Liver (tissue), 9 donors: ENCODE data around the gene GALNT9. TPM values are rescaled to one million over a fixed set of nuclear protein-coding genes. Genes with fewer than 3 reads are reported as not detected.

Experiments used
- DNase-seq: peaks from one replicate; pipeline ENCODE4 v3.0.0-alpha.2; 2017; ENCODE audit warnings: low spot score
- H3K27ac ChIP-seq, 2 donors: one replicate each; pipeline ENCODE4 v1.7.0; 2013; ENCODE audit warnings: inconsistent platforms in 2 of 2, low read length in 2 of 2, control low read depth in 1 of 2, low read depth in 1 of 2, mild to moderate bottlenecking in 1 of 2
- H3K27me3 ChIP-seq, 4 donors: one replicate each; pipeline versions ENCODE4 v1.6.1 to v1.7.0; 2013; ENCODE audit warnings: low read length in 3 of 4, inconsistent platforms in 1 of 4, mild to moderate bottlenecking in 1 of 4, moderate library complexity in 1 of 4; ENCODE audit not compliant: control insufficient read depth in 4 of 4, insufficient read depth in 4 of 4
- H3K36me3 ChIP-seq, 4 donors: one replicate each; pipeline versions ENCODE4 v1.6.1 to v1.7.0; 2013; ENCODE audit warnings: low read length in 3 of 4, mild to moderate bottlenecking in 3 of 4, low read depth in 1 of 4, moderate library complexity in 1 of 4; ENCODE audit not compliant: control insufficient read depth in 4 of 4, insufficient read depth in 3 of 4
- H3K4me1 ChIP-seq, 4 donors: one replicate each; pipeline versions ENCODE4 v1.6.1 to v1.7.0; 2013; ENCODE audit warnings: low read length in 3 of 4, mild to moderate bottlenecking in 3 of 4, moderate library complexity in 1 of 4; ENCODE audit not compliant: control insufficient read depth in 4 of 4, insufficient read depth in 4 of 4
- H3K4me3 ChIP-seq, 3 donors: one replicate each; pipeline versions ENCODE4 v1.6.1 to v1.7.0; 2013; ENCODE audit warnings: low read length in 3 of 3, control low read depth in 1 of 3, low read depth in 1 of 3, mild to moderate bottlenecking in 1 of 3
- H3K9ac ChIP-seq, 2 donors: one replicate each; pipeline ENCODE4 v1.7.0; 2013; ENCODE audit warnings: low read length in 2 of 2, mild to moderate bottlenecking in 2 of 2, moderate library complexity in 2 of 2, control low read depth in 1 of 2, low read depth in 1 of 2
- H3K9me3 ChIP-seq, 4 donors: one replicate each; pipeline versions ENCODE4 v1.6.1 to v1.7.0; 2013; ENCODE audit warnings: low read length in 3 of 4; ENCODE audit not compliant: control insufficient read depth in 4 of 4
- ATF3 ChIP-seq: IDR thresholded peaks from 2 replicates; pipeline ENCODE4 v1.6.1; 2016; ENCODE audit warnings: antibody characterized with exemption
- EGR1 ChIP-seq, 2 donors: IDR thresholded peaks; 2 replicates each; pipeline ENCODE4 v1.6.1; 2016 to 2018; ENCODE audit warnings: antibody characterized with exemption in 2 of 2, low read depth in 2 of 2
- FOXA2 ChIP-seq: IDR thresholded peaks from 2 replicates; pipeline ENCODE4 v1.6.1; 2016; ENCODE audit warnings: antibody characterized with exemption
- HNF4A ChIP-seq, 2 donors: conservative IDR thresholded peaks; 2 replicates each; pipeline ENCODE4 v1.6.1; 2016; ENCODE audit warnings: antibody characterized with exemption in 2 of 2, mild to moderate bottlenecking in 2 of 2
- HNF4G ChIP-seq: IDR thresholded peaks from 2 replicates; pipeline ENCODE4 v1.6.1; 2016; ENCODE audit warnings: antibody characterized with exemption
- MAX ChIP-seq: IDR thresholded peaks from 2 replicates; pipeline ENCODE4 v1.6.1; 2016; ENCODE audit warnings: antibody characterized with exemption
- NR2F2 ChIP-seq: IDR thresholded peaks from 2 replicates; pipeline ENCODE4 v1.6.1; 2016; ENCODE audit warnings: antibody characterized with exemption
- RAD21 ChIP-seq, 2 donors: IDR thresholded peaks; 2 replicates each; pipeline ENCODE4 v1.6.1; 2016; ENCODE audit warnings: antibody characterized with exemption in 2 of 2, mild to moderate bottlenecking in 2 of 2
- RXRA ChIP-seq, 2 donors: IDR thresholded peaks; 2 replicates each; pipeline ENCODE4 v1.6.1; 2017 to 2018; ENCODE audit warnings: antibody characterized with exemption in 2 of 2, mild to moderate bottlenecking in 1 of 2
- SP1 ChIP-seq: IDR thresholded peaks from 2 replicates; pipeline ENCODE4 v1.6.1; 2018; ENCODE audit warnings: antibody characterized with exemption, mild to moderate bottlenecking
- TAF1 ChIP-seq: conservative IDR thresholded peaks from 2 replicates; pipeline ENCODE4 v1.6.1; 2016; ENCODE audit warnings: antibody characterized with exemption, mild to moderate bottlenecking
- YY1 ChIP-seq: IDR thresholded peaks from 2 replicates; pipeline ENCODE4 v1.6.1; 2016; ENCODE audit warnings: antibody characterized with exemption, mild to moderate bottlenecking
- WGBS: extraction: QIAGEN DNeasy Blood & Tissue Kit; methylation state at CpG from one replicate; pipeline ENCODE4 v1.1.7; 2013; 5-methylcytosine and 5-hydroxymethylcytosine counted together
- polyA plus RNA-seq, 2 donors: library from polyadenylated mRNA; stranded (reverse) in 1 of 2; unstranded in 1 of 2; fragments of 200-250 nt in 1 of 2; fragments of >200 nt in 1 of 2; fragmentation: Nextera tagmentation in 1 of 2; extraction: Ambion mirVana in 1 of 2; gene quantifications; one replicate each; pipeline versions ENCODE4 v1.2.1 to v1.2.3, GENCODE V29; 2013 to 2015
- total RNA-seq, 2 donors: library from RNA; depleted of rRNA; stranded (reverse); fragments of >200 nt; gene quantifications; one replicate each; pipeline ENCODE4 v1.2.3, GENCODE V29; 2014
- TF ChIP-seq, protein P1 (sequence below): fragments of 150-350 bp; IDR thresholded peaks from 2 replicates; pipeline ENCODE4 v1.5.1; 2017; ENCODE audit warnings: improper control_type of control experiment, low read depth, low read length; ENCODE audit not compliant: missing input control
- TF ChIP-seq, protein P2 (sequence below): IDR thresholded peaks from 2 replicates; pipeline ENCODE4 v1.6.1; 2016; ENCODE audit warnings: antibody characterized with exemption
- TF ChIP-seq, protein P3 (sequence below): IDR thresholded peaks from 2 replicates; pipeline ENCODE4 v1.6.1; 2016; ENCODE audit warnings: antibody characterized with exemption, mild to moderate bottlenecking
- donor health status: healthy.
- donor health status: healthy.
- donor health status: healthy.
- donor health status: healthy.
- donor health status: healthy.

GALNT9 gene
- total and polyA plus RNA-seq, 4 donors: 0.05 to 0.25 (median 0.09) TPM; not detected in 1

DNA sequence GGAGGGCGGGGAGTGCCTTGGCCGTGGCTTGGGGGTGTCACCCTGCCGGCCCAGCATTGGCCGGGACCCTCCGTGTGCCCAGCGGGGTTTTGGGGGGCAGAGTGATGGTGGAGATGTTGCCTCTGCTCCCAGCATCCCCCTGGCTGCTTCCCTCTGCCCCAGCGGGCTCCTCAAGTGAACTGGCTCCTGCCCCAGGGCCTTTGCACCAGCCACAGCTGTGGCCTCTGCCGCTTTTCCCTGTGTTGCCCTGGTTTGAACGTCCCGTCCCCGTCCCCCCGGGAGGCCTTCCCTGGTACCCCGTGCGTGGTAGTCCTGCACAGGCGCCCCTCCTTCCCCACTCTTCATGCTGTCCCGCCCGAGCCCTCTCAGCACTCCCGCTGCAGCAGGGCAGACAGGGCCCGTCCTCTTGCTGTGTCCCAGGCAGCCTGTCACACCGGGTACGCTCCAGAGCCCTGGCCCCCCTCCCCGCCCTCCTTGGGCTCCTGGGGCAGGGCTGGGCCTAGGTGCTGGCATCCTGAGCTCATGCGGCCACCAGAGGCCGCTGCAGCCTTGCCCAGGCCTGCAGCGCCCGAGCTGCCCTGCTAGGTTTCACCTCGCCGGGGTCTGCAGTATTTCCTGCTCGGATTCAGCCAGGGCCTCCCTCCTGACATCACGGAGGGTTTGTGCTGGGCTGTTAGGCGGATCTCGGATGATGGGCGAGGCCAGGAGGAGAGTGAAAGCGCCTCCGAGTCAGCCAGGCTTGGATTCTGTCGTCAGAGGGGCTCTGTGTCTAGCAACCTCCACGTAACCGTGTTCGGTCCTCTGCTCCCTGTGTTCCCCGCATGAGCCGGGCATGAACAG, 175.7 kb downstream of the GALNT9 start:
- WGBS: 45% methylated on average over 41 of the region's 41 CpGs
- TF ChIP-seq, protein P1, sequence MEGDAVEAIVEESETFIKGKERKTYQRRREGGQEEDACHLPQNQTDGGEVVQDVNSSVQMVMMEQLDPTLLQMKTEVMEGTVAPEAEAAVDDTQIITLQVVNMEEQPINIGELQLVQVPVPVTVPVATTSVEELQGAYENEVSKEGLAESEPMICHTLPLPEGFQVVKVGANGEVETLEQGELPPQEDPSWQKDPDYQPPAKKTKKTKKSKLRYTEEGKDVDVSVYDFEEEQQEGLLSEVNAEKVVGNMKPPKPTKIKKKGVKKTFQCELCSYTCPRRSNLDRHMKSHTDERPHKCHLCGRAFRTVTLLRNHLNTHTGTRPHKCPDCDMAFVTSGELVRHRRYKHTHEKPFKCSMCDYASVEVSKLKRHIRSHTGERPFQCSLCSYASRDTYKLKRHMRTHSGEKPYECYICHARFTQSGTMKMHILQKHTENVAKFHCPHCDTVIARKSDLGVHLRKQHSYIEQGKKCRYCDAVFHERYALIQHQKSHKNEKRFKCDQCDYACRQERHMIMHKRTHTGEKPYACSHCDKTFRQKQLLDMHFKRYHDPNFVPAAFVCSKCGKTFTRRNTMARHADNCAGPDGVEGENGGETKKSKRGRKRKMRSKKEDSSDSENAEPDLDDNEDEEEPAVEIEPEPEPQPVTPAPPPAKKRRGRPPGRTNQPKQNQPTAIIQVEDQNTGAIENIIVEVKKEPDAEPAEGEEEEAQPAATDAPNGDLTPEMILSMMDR: peak; percentile 81
- TF ChIP-seq MAX: no peak
- TF ChIP-seq RAD21 (IDR thresholded peaks at IDR 0.05): peak in 1 of 2 donors; percentile 94
- Histone ChIP-seq H3K27ac (no peak overlapping the region), H3K27me3 (no peaks in the 10 kb centered on the region), H3K4me1 (peaks cover 0 to 7% (median 2%) of the 10 kb centered on the region in 4 donors), H3K4me3 (no peak overlapping the region), H3K9me3 (no peaks in the 10 kb centered on the region), H3K36me3 (peaks cover 0 to 10% (median 4%) of the 10 kb centered on the region in 4 donors), H3K9ac (no peak overlapping the region)
- peak; percentile 56 for DNase-seq

GRCh38 chr12:132152953-132153352, 176.4 kb downstream of the GALNT9 start:
- WGBS: 94% methylated on average over 20 of the region's 20 CpGs
- no peak overlapping the region for H3K27ac ChIP-seq
- TF ChIP-seq, protein P1: no peak
- TF ChIP-seq MAX: no peak
- H3K9me3 ChIP-seq: no peaks in the 10 kb centered on the region
- no peak overlapping the region for H3K9ac ChIP-seq
- no peaks in the 10 kb centered on the region for H3K27me3 ChIP-seq
- DNase-seq: no peak
- no peak overlapping the region for H3K4me3 ChIP-seq
- H3K36me3 ChIP-seq: peaks cover 0 to 10% (median 4%) of the 10 kb centered on the region in 4 donors
- H3K4me1 ChIP-seq: peaks cover 0 to 7% (median 2%) of the 10 kb centered on the region in 4 donors

DNA sequence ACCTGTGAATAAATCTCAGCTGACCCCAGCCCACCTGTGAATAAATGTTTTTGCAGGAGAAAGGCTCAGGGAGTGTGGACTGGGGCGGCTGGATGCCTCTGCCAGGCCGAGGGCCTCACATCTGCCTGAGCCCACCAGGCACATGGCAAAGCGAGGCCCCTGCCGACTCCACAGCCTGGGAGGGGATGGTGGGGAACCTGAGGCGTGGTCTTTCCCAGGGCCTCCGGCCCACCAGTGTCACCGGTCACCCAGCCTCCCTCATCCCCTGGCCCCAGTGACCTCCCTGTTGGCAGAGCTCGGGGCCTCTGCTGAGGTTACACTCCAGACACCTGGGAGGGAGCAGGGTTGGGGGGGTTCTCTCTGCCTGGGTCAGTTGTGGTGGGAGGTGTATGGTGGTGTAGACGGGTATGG, 177.0 kb downstream of the GALNT9 start:
- Histone ChIP-seq H3K27me3 (no peaks in the 10 kb centered on the region), H3K36me3 (peaks cover 0 to 8% (median 5%) of the 10 kb centered on the region in 4 donors), H3K27ac (no peak overlapping the region), H3K4me3 (no peak overlapping the region), H3K4me1 (peaks cover 0 to 7% (median 2%) of the 10 kb centered on the region in 4 donors), H3K9ac (no peak overlapping the region), H3K9me3 (no peaks in the 10 kb centered on the region)
- no peak for DNase-seq
- 94% methylated on average over 9 of the region's 9 CpGs for WGBS
- TF ChIP-seq NR2F2 (no peak), FOXA2 (no peak), RAD21 (IDR thresholded peaks at IDR 0.05) (no peak), RXRA (IDR thresholded peaks at IDR 0.05) (no peak), HNF4G (no peak), YY1 (no peak), TAF1 (no peak), ATF3 (no peak), SP1 (no peak), HNF4A (conservative IDR thresholded peaks at IDR 0.05) (no peak), EGR1 (IDR thresholded peaks at IDR 0.05; ENCODE audit: low read depth in 2 of 2) (no peak)
- TF ChIP-seq, protein P2, sequence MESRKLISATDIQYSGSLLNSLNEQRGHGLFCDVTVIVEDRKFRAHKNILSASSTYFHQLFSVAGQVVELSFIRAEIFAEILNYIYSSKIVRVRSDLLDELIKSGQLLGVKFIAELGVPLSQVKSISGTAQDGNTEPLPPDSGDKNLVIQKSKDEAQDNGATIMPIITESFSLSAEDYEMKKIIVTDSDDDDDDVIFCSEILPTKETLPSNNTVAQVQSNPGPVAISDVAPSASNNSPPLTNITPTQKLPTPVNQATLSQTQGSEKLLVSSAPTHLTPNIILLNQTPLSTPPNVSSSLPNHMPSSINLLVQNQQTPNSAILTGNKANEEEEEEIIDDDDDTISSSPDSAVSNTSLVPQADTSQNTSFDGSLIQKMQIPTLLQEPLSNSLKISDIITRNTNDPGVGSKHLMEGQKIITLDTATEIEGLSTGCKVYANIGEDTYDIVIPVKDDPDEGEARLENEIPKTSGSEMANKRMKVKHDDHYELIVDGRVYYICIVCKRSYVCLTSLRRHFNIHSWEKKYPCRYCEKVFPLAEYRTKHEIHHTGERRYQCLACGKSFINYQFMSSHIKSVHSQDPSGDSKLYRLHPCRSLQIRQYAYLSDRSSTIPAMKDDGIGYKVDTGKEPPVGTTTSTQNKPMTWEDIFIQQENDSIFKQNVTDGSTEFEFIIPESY: no peak
- TF ChIP-seq, protein P3, sequence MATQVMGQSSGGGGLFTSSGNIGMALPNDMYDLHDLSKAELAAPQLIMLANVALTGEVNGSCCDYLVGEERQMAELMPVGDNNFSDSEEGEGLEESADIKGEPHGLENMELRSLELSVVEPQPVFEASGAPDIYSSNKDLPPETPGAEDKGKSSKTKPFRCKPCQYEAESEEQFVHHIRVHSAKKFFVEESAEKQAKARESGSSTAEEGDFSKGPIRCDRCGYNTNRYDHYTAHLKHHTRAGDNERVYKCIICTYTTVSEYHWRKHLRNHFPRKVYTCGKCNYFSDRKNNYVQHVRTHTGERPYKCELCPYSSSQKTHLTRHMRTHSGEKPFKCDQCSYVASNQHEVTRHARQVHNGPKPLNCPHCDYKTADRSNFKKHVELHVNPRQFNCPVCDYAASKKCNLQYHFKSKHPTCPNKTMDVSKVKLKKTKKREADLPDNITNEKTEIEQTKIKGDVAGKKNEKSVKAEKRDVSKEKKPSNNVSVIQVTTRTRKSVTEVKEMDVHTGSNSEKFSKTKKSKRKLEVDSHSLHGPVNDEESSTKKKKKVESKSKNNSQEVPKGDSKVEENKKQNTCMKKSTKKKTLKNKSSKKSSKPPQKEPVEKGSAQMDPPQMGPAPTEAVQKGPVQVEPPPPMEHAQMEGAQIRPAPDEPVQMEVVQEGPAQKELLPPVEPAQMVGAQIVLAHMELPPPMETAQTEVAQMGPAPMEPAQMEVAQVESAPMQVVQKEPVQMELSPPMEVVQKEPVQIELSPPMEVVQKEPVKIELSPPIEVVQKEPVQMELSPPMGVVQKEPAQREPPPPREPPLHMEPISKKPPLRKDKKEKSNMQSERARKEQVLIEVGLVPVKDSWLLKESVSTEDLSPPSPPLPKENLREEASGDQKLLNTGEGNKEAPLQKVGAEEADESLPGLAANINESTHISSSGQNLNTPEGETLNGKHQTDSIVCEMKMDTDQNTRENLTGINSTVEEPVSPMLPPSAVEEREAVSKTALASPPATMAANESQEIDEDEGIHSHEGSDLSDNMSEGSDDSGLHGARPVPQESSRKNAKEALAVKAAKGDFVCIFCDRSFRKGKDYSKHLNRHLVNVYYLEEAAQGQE: no peak
